ENCODE results near the gene TTBK1. TPM values are rescaled to one million over a fixed set of nuclear protein-coding genes. Genes with fewer than 3 reads are reported as not detected.

The TTBK1 gene
- total RNA-seq, 1 donor from 2014 or later: 9.8 TPM

DNA sequence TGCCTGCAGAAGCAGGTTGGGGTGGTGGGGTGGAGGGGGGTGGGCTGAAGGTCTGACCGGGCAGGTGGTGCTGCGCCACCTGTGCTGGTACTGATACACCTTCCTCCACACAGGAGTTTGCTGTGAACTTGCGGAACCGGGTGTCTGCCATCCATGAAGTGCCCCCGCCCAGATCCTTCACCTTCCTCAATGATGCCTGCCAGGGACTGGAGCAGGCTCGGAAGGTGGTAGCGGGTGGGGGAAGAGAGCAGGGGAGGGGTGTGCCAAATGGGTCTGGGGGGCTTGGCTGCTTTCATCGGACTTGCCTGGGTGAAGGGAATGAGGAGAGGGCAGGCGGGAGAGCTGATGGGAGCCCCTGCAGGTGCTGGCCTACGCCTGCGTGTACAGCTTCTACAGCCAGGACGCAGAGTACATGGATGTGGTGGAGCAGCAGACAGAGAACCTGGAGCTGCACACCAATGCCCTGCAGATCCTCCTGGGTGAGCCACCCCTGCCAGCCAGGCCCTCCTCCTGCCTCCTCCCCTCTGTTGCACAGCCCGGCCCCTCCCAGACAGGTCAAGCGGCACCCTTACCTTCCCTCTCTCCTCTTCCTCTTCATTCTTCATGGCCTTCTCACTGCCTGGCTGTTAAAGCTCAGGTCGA lies 20.7 kb upstream of the TTBK1 start:
- FAIRE-seq (no peak), DNase-seq (ENCODE audit: low spot score in 2 of 2) (no peak)

DNA sequence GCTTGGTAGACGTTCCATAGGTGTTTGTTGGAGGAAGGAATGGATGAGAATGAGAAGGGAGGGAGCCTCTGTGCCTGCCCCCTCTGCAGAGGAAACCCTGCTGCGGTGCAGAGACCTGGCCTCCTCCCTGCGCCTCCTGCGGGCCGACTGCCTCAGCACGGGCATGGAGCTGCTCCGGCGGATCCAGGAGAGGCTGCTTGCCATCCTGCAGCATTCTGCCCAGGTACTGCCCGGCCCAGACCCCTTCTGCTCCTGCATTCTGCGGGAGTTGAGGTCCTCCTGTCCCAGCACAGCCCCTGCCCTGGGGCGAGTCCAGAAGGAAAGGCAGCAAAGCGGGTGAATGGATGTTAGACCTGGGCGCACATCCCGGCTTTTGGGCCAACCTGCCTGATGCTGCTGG lies 20.1 kb upstream of the TTBK1 start:
- FAIRE-seq (no peak), DNase-seq (ENCODE audit: low spot score in 2 of 2) (no peak)

- no peak for FAIRE-seq
- no peak for DNase-seq (ENCODE audit: low spot score in 2 of 2)
Measured at GRCh38 chr6:43226192-43226851, 17.0 kb upstream of the TTBK1 start.

- DNase-seq (ENCODE audit: low spot score in 2 of 2) (peak; percentile 84 to 88), FAIRE-seq (no peak)
Measured at GRCh38 chr6:43228951-43229802, 14.1 kb upstream of the TTBK1 start, which contains the start of gene DNPH1. TSS of gene DNPH1 (minus strand) at chr6:43229481. CDS start at chr6:43229456, 25 bp downstream.

DNA sequence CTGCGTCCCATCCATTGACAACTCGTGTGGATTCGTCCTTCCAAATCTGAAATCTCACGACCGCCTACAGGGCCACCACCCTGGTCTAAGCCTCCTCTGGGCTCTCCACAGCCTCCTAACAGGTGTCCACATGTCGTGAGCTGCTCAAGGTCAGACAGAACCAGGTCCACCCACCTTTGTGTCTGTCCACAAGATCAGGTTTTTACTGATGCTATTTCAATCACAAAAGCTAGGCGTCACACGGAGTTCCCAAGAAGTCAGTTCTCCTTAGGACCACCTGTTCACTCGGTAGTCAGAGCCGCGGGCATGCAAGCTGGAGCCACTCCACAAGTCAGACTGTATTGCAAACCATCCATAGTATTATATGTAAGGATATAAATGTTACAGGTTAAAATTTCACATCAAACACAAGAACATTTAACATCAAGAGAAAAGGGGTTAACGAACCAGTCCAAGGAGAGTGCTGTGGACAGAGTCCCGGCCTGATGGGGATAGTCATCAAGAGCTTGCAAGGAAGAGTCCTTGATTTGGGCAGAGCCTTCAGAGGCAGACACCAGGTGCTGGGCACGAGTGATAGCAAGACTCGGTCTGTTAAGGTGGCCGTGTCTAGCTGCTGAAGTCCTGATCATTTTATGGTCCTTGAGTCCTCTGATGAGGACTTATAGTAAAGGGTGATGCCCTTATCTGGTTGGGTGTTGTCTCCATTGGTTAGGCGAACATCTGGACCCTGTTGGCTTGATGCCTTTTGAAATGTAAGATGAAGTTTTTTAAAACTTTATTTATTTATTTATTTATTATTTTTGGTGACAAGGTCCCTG lies 13.3 kb upstream of the TTBK1 start:
- no peak for DNase-seq (ENCODE audit: low spot score in 2 of 2)

DNA sequence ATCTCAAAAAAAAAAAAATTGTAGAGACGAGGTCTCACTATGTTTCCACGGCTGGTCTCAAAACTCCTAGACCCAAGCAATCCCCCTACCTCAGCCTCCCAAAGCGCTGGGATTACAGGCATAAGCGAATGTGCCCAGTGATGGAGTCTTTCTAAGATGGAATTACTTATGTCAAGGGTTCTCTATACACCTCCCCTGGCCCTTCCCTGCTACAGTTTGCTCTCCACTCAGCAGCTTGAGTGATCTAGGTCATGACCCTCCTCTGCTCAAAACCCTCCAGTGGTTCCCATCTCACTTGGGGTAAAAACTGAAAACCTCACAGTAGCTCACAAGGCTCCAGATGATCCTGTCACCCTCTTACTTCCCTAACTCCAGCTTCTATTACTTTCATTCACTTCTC lies 12.2 kb upstream of the TTBK1 start:
- no peak for FAIRE-seq

More for the DNA sequence above, 13.3 kb upstream of the TTBK1 start:
- FAIRE-seq: no peak

DNA sequence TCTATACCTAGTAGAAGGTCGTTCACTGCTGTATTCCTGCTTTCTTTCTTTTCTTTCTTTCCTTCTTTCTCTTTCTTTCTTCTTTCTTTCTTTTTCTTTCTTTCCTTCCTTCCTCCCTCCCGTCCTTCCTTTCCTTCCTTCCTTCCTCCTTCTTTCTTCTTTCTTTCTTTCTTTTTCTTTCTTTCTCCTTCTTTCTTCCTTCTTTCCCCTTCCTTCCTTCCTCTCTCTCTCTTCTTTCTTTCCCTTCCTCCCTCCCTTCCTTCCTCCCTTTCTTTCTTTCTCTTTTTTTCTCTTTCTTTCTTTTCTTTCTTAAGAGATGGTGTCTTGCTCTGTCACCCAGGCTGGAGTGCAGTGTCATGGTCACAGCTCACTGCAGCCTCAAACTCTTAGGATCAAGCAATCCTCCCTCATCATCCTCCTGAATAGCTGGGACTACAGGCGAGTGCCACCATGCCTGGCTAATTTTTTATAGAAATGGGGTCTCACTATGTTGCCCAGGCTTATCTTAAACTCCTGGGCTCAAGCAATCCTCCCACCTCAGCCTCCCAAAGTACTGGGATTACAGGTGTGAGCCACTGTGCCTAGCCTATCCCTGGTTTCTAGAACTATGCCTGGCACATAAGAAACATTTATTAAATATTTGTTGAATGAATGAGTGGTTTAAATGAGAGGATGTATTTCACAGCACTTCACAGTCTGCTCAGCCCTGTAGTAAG lies 11.4 kb upstream of the TTBK1 start:
- DNase-seq (ENCODE audit: low spot score in 2 of 2) (no peak), FAIRE-seq (no peak)

More for the DNA sequence above, 12.2 kb upstream of the TTBK1 start:
- no peak for DNase-seq (ENCODE audit: low spot score in 2 of 2)

DNA sequence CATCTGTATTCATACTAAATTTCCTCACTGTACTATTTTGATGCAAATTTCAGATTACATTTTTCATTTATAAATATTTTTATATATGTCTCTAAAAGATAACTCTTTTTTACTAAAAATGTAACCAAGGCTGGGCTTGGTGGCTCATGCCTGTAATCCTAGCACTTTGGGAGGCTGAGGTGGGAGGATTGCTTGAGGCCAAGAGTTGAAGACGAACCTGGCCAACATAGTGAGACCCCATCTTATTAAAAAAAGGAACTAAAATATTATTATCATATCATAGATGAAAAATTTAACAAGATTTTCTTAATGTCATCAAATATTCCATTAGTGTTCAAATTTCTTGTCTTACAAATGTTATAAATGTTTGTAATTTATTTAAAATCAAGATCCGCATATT lies 7.4 kb upstream of the TTBK1 start:
- DNase-seq (ENCODE audit: low spot score in 2 of 2): no peak
- FAIRE-seq: no peak

DNA sequence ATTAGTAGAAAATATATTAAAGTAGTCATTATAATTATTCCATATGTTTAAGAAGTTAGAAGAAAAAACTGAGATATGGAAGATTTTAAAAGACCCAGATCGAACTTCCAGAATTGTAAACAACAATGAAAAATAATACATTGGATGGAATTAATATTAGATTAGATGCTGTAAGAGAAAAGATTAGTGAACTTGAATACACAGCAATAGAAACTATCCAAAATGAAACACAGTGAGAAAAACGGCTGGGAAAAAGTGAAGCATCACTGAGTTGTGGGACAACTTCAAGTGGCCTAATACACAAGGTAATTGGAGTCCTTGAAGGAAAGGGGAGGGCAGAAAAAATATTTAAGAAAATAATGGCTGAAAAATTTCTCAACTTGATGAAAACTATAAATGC lies 4.2 kb upstream of the TTBK1 start:
- DNase-seq (ENCODE audit: low spot score in 2 of 2) (no peak), FAIRE-seq (no peak)

DNA sequence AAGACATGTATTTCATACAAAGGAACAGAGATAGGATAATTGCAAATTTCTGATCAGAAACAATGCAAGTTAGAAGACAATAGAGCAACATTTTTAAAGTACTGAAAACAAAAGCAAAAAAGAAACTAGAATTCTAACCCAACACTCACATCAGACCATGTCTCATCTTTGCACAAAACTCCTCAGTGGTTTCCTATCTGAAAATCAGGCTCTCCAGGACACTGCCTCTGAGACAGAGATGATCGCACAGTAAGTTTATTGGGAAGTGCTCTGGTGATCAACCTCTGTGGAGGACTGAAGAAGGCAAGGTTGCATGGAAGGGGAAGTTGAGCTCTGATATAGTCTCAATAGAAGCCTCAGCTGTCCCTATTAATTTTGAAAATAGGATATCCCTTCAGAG lies 2.3 kb upstream of the TTBK1 start:
- DNase-seq (ENCODE audit: low spot score in 2 of 2) (no peak), FAIRE-seq (no peak)

DNA sequence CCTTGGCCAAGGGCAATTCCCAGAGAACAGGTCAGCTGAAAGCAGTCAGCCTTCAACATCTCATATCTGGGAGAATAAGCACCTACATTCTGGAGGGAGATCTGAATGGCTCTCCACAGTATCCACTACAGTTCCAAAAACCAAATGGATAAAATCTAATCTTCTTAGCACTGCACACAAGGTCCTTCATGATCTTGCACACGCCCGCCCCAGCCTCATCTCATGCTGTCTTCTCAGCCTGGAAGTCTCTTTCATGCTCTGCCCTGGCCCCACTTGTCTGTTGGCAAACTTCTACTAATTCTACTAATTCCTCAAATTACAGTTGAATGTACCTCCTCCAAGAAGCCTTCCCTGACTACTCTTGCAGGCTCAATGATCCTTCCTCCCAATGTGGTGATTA lies 1.8 kb upstream of the TTBK1 start:
- no peak for DNase-seq (ENCODE audit: low spot score in 2 of 2)
- FAIRE-seq: no peak

- FAIRE-seq (no peak), DNase-seq (ENCODE audit: low spot score in 2 of 2) (peak; percentile 56 to 68)
Measured at GRCh38 chr6:43243664-43244321, 512 bp downstream of the TTBK1 start.

DNA sequence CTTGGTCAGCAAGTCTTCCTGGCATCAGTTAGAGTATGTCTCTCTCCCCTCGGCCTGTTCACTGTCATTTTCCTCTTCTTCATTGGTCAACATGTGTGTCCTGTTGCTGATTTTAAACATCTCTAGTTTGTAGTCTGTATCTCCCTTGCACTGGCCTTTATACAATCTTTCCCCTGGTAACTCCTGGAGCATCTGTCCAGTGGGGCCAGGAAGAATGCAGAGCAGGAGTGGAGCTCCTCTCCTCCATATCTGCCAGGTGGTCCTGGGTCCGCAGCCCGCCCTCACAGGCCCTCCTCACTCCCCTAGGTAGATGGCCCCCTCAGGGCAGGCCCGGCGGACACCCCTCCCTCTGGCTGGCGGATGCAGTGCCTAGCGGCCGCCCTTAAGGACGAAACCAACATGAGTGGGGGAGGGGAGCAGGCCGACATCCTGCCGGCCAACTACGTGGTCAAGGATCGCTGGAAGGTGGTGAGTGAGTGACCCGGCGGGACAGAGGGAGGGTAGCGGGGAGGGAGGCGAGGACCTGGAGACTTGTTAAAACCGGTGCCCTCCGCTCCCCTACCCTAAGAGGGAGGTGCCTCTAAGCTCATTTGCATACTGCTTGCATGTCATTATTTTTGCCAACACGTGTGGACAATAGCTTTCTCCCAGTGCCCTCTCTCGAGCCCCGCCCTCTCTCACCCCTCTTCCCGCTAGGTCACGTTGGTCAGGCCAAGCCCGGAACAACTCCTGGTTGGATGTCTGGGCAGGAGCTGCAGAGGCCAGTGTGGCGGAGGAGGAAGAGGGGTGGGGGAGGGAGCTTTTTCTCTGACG lies 3.2 kb downstream of the TTBK1 start:
- FAIRE-seq: no peak

GRCh38 chr6:43247114-43247999 lies 4.1 kb downstream of the TTBK1 start:
- FAIRE-seq: no peak

More for the DNA sequence above, 3.2 kb downstream of the TTBK1 start:
- DNase-seq (ENCODE audit: low spot score in 2 of 2): peak; percentile 73 to 79

GRCh38 chr6:43248101-43248500 lies 4.8 kb downstream of the TTBK1 start:
- FAIRE-seq (no peak), DNase-seq (ENCODE audit: low spot score in 2 of 2) (no peak)

More at GRCh38 chr6:43247114-43247999, 4.1 kb downstream of the TTBK1 start:
- DNase-seq (ENCODE audit: low spot score in 2 of 2): peak; percentile 88 to 90

- no peak for FAIRE-seq
Measured at GRCh38 chr6:43248791-43249190, 5.5 kb downstream of the TTBK1 start.

DNA sequence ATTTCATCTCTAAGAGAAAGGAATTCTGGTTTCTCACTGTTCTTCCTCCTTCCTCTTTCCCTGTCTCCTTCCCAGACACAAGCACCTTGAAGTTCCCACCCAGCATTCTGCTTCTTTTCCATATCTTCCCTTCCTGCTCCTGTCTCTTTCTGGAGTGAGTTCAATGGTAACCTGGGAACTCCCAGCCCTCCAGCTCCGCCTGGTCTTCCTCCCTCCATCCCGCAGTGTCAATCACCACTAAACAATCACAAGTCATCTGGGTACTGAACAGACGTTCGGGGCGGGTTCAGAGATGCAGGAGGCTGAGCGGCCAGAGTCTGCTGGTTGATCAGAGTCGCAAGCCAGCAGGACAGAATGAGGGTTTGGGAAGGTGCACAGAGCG lies 7.7 kb downstream of the TTBK1 start:
- FAIRE-seq: no peak
- peak in 1 of 2 donors; percentile 9 for DNase-seq (ENCODE audit: low spot score in 2 of 2)

More at GRCh38 chr6:43248791-43249190, 5.5 kb downstream of the TTBK1 start:
- no peak for DNase-seq (ENCODE audit: low spot score in 2 of 2)
